Transverse colon (tissue), 4 donors: Measurements from ENCODE around the gene SHISA5. TPM values are rescaled to one million over a fixed set of nuclear protein-coding genes. Genes with fewer than 3 reads are reported as not detected.
"Not testable (repeated sequence)": the region's sequence is repeated elsewhere in the genome, so short reads cannot be mapped to it uniquely, and the experiment has no call there.

Experiments used
- DNase-seq: peaks from one replicate; pipeline ENCODE4 v3.0.0-alpha.2; 2019
- H3K27ac ChIP-seq, 4 donors: fragments of 200-600 bp; sonication (generic); 2 replicates each; pipeline ENCODE4 v1.5.1; 2016 to 2018; ENCODE audit warnings: inconsistent platforms in 4 of 4
- H3K27me3 ChIP-seq: fragments of 200-600 bp; sonication (generic); 2 replicates; pipeline ENCODE4 v1.5.1; 2017; ENCODE audit warnings: inconsistent platforms
- H3K36me3 ChIP-seq, 4 donors: fragments of 200-600 bp; sonication (generic); 2 replicates each; pipeline ENCODE4 v1.5.1; 2017 to 2019; ENCODE audit warnings: inconsistent platforms in 4 of 4
- H3K4me1 ChIP-seq, 4 donors: fragments of 200-600 bp; sonication (generic); 2 replicates each; pipeline ENCODE4 v1.5.1; 2017 to 2020; ENCODE audit warnings: inconsistent platforms in 4 of 4
- H3K4me3 ChIP-seq, 4 donors: fragments of 200-600 bp; sonication (generic); 1 replicate in 1 of 4; 2 replicates in 3 of 4; pipeline versions ENCODE4 v1.5.1 to v1.6.1; 2017 to 2019; ENCODE audit warnings: inconsistent platforms in 4 of 4
- H3K9me3 ChIP-seq, 2 donors: fragments of 200-600 bp; sonication (generic); 2 replicates each; pipeline ENCODE4 v1.5.1; 2017 to 2019; ENCODE audit warnings: inconsistent platforms in 2 of 2
- CTCF ChIP-seq, 5 experiments: fragments of 200-600 bp in 3 of 5; fragments of 450-650 bp in 2 of 5; sonication (generic) in 3 of 5; IDR thresholded peaks; 1 replicate in 2 of 5; 2 replicates in 3 of 5; pipeline ENCODE4 v1.5.1; 2016 to 2017; ENCODE audit warnings: antibody characterized with exemption in 5 of 5, inconsistent platforms in 3 of 5, mild to moderate bottlenecking in 2 of 5, moderate library complexity in 1 of 5
- EP300 ChIP-seq: sonication (generic); formaldehyde crosslinking; IDR thresholded peaks from one replicate; pipeline ENCODE4 v1.6.1; 2017; ENCODE audit warnings: antibody characterized with exemption, low read depth
- POLR2A ChIP-seq: fragments of 450-650 bp; IDR thresholded peaks from one replicate; pipeline ENCODE4 v1.6.1; 2016; ENCODE audit warnings: antibody characterized with exemption, mild to moderate bottlenecking, moderate library complexity
- POLR2AphosphoS5 ChIP-seq, 3 donors: sonication (generic); formaldehyde crosslinking; IDR thresholded peaks; one replicate each; pipeline ENCODE4 v1.6.1; 2016; ENCODE audit warnings: antibody characterized with exemption in 3 of 3
- WGBS, 2 donors: methylation state at CpG; one replicate each; pipeline ENCODE4 v1.1.5; 2018; ENCODE audit warnings: low coverage in 1 of 2; 5-methylcytosine and 5-hydroxymethylcytosine counted together
- in situ Hi-C, 4 donors: fragments of 200-750 bp; cut with MboI; loops; one replicate each; pipeline versions ENCODE4 v1.15.0 to v1.15.1; 2017; ENCODE audit warnings: low sequenced_read_pairs in 3 of 4, low pct_ligation_motif_present in 1 of 4, low pct_unique_long_range_greater_than_20kb in 1 of 4
- intact Hi-C: fragments of 100-400 bp; cut with DNase I; formaldehyde crosslinking; loops from one replicate; pipeline ENCODE4 v1.15.1; 2023; ENCODE audit warnings: low total_unique reads
- total RNA-seq, 4 donors: library from RNA; depleted of rRNA; stranded (reverse); fragments of >200 nt; gene quantifications; one replicate each; pipeline ENCODE4 v1.1.0, GENCODE V29; 2016

The SHISA5 gene
- total RNA-seq, 4 donors from 2014 or later = 72.9 to 89.4 (median 80.8) TPM

- in situ Hi-C loops = no loop called here
Observed at GRCh38 chr3:48535578-48535977, 31.6 kb upstream of the SHISA5 start.

GRCh38 chr3:48532977-48533337 lies 29.0 kb upstream of the SHISA5 start:
- Histone ChIP-seq H3K36me3 (no peaks in the 10 kb centered on the region), H3K4me1 (no peaks in the 10 kb centered on the region), H3K4me3 (no peak overlapping the region), H3K9me3 (no peaks in the 10 kb centered on the region), H3K27me3 (no peaks in the 10 kb centered on the region), H3K27ac (no peak overlapping the region)
- DNase-seq = no peak
- intact Hi-C loops = no loop called here
- in situ Hi-C loops = no loop called here
- WGBS, 2 donors = 74 to 78% methylated on average over 2 of the region's 2 CpGs
- TF ChIP-seq CTCF (IDR thresholded peaks at IDR 0.05) (no peak), EP300 (no peak), POLR2AphosphoS5 (IDR thresholded peaks at IDR 0.05) (no peak), POLR2A (no peak)

More at GRCh38 chr3:48535578-48535977, 31.6 kb upstream of the SHISA5 start:
- 96% methylated on average over 4 of the region's 4 CpGs; no CpG with 5 or more reads in 1 of the 2 donors for WGBS, 2 donors
- DNase-seq = no peak
- TF ChIP-seq POLR2A (no peak), EP300 (no peak), CTCF (IDR thresholded peaks at IDR 0.05) (no peak), POLR2AphosphoS5 (IDR thresholded peaks at IDR 0.05) (no peak)
- no peaks in the 10 kb centered on the region for H3K27me3 ChIP-seq
- no peak overlapping the region for H3K4me3 ChIP-seq
- intact Hi-C loops = no loop called here
- H3K9me3 ChIP-seq = no peaks in the 10 kb centered on the region
- no peak overlapping the region for H3K27ac ChIP-seq
- no peaks in the 10 kb centered on the region for H3K36me3 ChIP-seq
- H3K4me1 ChIP-seq = no peaks in the 10 kb centered on the region

- intact Hi-C loops (no loop called here), in situ Hi-C loops (no loop called here)
- no peak overlapping the region for H3K27ac ChIP-seq
- H3K9me3 ChIP-seq = no peaks in the 10 kb centered on the region
- no peaks in the 10 kb centered on the region for H3K27me3 ChIP-seq
- DNase-seq = no peak
- H3K4me3 ChIP-seq = no peak overlapping the region
- no peak for TF ChIP-seq POLR2A
- WGBS, 2 donors = 84 to 92% methylated on average over 5 to 6 of the region's 6 CpGs
- H3K4me1 ChIP-seq = no peaks in the 10 kb centered on the region
- H3K36me3 ChIP-seq = no peaks in the 10 kb centered on the region
Observed at GRCh38 chr3:48532271-48532976, 28.4 kb upstream of the SHISA5 start.

- H3K4me3 ChIP-seq, H3K27me3 ChIP-seq, in situ Hi-C loops, H3K36me3 ChIP-seq, H3K4me1 ChIP-seq, H3K27ac ChIP-seq, DNase-seq, intact Hi-C loops, H3K9me3 ChIP-seq: not testable (repeated sequence)
- WGBS, 2 donors = 89 to 100% methylated on average over 4 of the region's 4 CpGs
Observed at GRCh38 chr3:48530701-48531100, 26.7 kb upstream of the SHISA5 start.

GRCh38 chr3:48528754-48529153 lies 24.8 kb upstream of the SHISA5 start:
- 84 to 86% methylated on average over 3 of the region's 3 CpGs for WGBS, 2 donors
- Histone ChIP-seq H3K4me1 (no peaks in the 10 kb centered on the region), H3K27me3 (no peaks in the 10 kb centered on the region), H3K27ac (no peak overlapping the region), H3K4me3 (no peak overlapping the region), H3K9me3 (no peaks in the 10 kb centered on the region), H3K36me3 (no peaks in the 10 kb centered on the region)
- intact Hi-C loops = no loop called here
- DNase-seq = no peak
- in situ Hi-C loops = no loop called here
- no peak for TF ChIP-seq EP300
- TF ChIP-seq POLR2AphosphoS5 (IDR thresholded peaks at IDR 0.05) = no peak
- no peak for TF ChIP-seq POLR2A
- no peak for TF ChIP-seq CTCF (IDR thresholded peaks at IDR 0.05)
